Progenitor cell of endocrine pancreas (in vitro differentiated cells): ENCODE measurements around the gene SCO2. TPM values are rescaled to one million over a fixed set of nuclear protein-coding genes. Genes with fewer than 3 reads are reported as not detected.

Experiments used
- DNase-seq: peaks from one replicate; pipeline ENCODE4 v3.0.0; 2021; ENCODE audit warnings: low spot score; ENCODE audit not compliant: unreplicated experiment
- H3K27ac Mint-ChIP-seq: 2 replicates; pipeline ENCODE4 v1.8.0; 2021; ENCODE audit warnings: mild to moderate bottlenecking, moderate library complexity, mixed read lengths
- H3K27me3 Mint-ChIP-seq: 2 replicates; pipeline ENCODE4 v1.8.0; 2021; ENCODE audit warnings: mixed read lengths
- H3K36me3 Mint-ChIP-seq: 2 replicates; pipeline ENCODE4 v1.8.0; 2022; ENCODE audit warnings: mixed read lengths; ENCODE audit not compliant: insufficient read depth
- H3K4me1 Mint-ChIP-seq: 2 replicates; pipeline ENCODE4 v1.8.0; 2021; ENCODE audit warnings: low read depth, mixed read lengths
- H3K4me3 Mint-ChIP-seq: 2 replicates; pipeline ENCODE4 v1.8.0; 2021; ENCODE audit warnings: low read depth, mild to moderate bottlenecking, moderate library complexity, mixed read lengths
- H3K9me3 Mint-ChIP-seq: 2 replicates; pipeline ENCODE4 v1.8.0; 2021; ENCODE audit warnings: low read depth, mixed read lengths
- CTCF ChIP-seq: fragments of 200-600 bp; sonication (generic); IDR thresholded peaks from one replicate; pipeline ENCODE4 v1.5.0; 2021; ENCODE audit warnings: antibody characterized with exemption, mild to moderate bottlenecking; ENCODE audit not compliant: unreplicated experiment
- total RNA-seq: library from RNA; stranded (reverse); gene quantifications from 2 replicates; pipeline ENCODE4 v1.2.1, GENCODE V29; 2021

The SCO2 gene
- total RNA-seq, 1 donor from 2014 or later = 3.7 TPM

- Mint-ChIP-seq H3K9me3 (no peaks in the 10 kb centered on the region), H3K27me3 (peaks cover 11% of the 10 kb centered on the region), H3K4me1 (peaks cover 25% of the 10 kb centered on the region), H3K27ac (peak overlapping the region; percentile 86), H3K4me3 (peak overlapping the region; percentile 92), H3K36me3 (peaks cover 1% of the 10 kb centered on the region)
- no peak for TF ChIP-seq CTCF
- no peak for DNase-seq
These were observed 51.3 kb downstream of the SCO2 start for GRCh38 chr22:50473855-50474671.

Other genes starting within 250 kb of the SCO2 start
- 178 and 182 TPM in 2 replicates for gene PLXNB2, start 218.0 kb downstream of the SCO2 start, total RNA-seq
- 35.1 and 36.4 TPM in 2 replicates for gene DENND6B, start 198.6 kb downstream of the SCO2 start, total RNA-seq
- 85.7 and 87.9 TPM in 2 replicates for gene PPP6R2, start 182.3 kb downstream of the SCO2 start, total RNA-seq
- gene SBF1, start 50.6 kb downstream of the SCO2 start, total RNA-seq = 86.3 and 96.5 TPM in 2 replicates
- 2.9 and 3.2 TPM in 2 replicates for gene ADM2, start 44.1 kb downstream of the SCO2 start, total RNA-seq
- gene MIOX, start 38.7 kb downstream of the SCO2 start, total RNA-seq = 0.69 and 0.98 TPM in 2 replicates
- 59.0 and 65.5 TPM in 2 replicates for gene LMF2, start 17.9 kb downstream of the SCO2 start, total RNA-seq
- gene NCAPH2, start 17.4 kb downstream of the SCO2 start, total RNA-seq = 61.6 and 66.5 TPM in 2 replicates
- 1.6 and 2.0 TPM in 2 replicates for gene TYMP, start 4.4 kb upstream of the SCO2 start, total RNA-seq
- gene KLHDC7B, start 20.3 kb upstream of the SCO2 start, total RNA-seq = not detected in 2 replicates
- not detected in 2 replicates for gene SYCE3, start 37.3 kb upstream of the SCO2 start, total RNA-seq
- 129 and 136 TPM in 2 replicates for gene CPT1B, start 52.8 kb upstream of the SCO2 start, total RNA-seq
- 124 and 132 TPM in 2 replicates for gene CHKB, start 57.3 kb upstream of the SCO2 start, total RNA-seq
- gene MAPK8IP2, start 75.2 kb upstream of the SCO2 start, total RNA-seq = 6.4 and 7.7 TPM in 2 replicates
- 36.2 and 37.1 TPM in 2 replicates for gene ARSA, start 102.6 kb upstream of the SCO2 start, total RNA-seq
- gene SHANK3, start 147.2 kb upstream of the SCO2 start, total RNA-seq = 6.9 and 7.5 TPM in 2 replicates
- 0.62 TPM in 1 of 2 replicates, not detected in the other for gene ACR, start 212.6 kb upstream of the SCO2 start, total RNA-seq